Measurements from ENCODE around the gene PCSK1N.

Gene PCSK1N

GRCh38 chrX:48787505-48788443, 47.6 kb downstream of the PCSK1N start:
- no peak for DNase-seq

DNA sequence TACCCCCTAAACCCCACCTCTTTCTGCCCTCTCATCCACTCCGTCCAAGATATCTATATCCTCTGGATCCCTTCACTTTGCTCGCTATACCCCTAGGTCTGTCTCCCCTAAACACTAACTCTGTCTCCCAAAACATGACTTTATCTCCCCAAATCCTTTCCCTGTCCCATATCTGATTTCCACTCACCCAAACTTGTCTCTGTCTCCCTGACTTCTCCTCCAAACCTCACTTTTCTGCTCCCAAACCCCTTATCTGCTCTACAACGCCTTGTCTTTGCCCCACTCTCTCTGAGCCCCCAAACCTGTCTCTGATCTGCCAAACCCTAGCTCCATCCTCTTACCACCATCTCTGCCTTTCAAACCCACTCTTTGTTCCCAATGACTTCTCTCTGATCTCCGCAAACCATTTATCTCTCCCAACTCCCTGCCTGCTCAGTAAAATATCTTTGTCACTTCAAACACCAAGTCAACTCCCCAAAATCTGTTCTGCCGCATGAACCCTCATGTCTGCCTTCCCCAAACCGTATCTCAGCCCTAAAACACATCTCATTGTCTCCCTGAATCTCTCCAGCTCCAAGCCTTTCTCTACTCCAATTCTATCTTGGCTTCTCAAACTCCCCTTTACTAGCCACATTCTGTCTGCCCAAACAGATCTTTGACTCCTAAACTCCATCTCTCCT, 48.4 kb downstream of the PCSK1N start:
- DNase-seq: no peak

GRCh38 chrX:48786341-48786800, 49.0 kb downstream of the PCSK1N start, which contains the start of gene GATA1:
Gene GATA1, plus strand, starts transcription at chrX:48786590. Its CDS starts 4,520 bp downstream, at chrX:48791110.
- no peak for DNase-seq

DNA sequence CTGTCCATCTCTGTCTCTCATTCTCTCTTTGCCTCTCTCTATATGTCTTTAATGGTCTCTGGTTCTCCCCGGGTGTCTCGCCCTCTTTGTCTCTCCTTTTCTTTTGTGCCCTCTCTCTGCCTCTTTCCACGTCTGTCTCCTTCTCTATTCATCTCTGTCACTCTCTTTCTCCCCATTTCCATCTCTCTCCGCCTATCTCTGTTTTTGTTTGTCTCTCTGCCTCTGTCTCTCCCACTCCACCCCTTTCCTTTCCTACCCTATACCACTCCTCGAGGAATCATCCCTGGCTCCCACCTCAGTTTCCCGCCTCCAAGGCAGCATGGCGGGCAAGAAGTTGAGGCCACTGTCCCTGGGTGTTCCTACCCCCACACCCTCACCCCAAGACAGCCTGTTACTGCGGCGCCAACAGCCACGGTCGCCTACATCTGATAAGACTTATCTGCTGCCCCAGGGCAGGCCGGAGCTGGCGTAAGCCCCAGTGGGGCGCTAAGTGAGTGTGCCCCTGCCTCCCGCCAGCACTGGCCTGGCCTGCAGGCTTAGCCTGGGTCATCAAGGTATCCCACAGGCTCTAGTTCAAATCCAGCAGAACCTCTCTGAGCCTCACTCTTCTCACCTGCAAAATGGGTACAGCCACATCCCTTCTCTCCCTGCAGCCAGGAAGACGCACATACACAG, 49.7 kb downstream of the PCSK1N start:
- no peak for DNase-seq

DNA sequence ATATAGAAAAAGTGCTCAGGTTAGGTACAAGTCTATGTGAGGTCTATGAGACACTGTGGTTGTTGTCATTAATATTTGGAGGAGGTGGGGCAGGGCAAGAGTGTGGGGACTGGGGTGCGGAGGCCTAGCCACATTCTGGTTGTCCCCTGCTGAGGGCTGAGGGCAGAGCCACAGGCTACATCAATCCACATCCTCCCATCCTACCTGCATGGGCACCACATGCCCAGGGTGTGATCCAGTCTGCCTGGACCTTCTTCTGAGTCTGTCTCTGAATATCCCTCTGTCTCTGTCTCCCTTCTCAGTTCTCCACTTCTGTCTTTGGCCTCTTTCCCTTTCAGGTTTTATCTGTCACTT, 50.2 kb downstream of the PCSK1N start:
- DNase-seq: no peak

DNA sequence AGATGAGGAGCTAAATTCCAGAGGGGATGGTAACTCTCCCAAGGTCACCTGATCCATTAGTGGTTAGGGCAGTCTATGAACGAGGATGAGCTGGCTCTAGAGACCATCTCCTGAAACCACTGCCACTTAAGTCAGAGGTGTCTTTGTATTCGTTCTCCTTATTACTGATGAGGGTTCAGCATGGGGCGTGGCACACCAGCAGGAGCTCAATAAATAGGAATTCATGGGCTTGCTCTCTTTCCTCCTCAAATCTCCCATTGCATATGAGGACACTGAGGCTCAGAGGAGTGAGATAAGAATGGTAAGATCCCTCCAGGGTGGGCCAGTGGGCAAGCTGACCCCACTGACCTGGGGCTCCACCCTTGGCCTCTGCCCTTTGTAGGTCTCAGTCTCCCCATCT, 50.7 kb downstream of the PCSK1N start:
- DNase-seq: no peak

DNA sequence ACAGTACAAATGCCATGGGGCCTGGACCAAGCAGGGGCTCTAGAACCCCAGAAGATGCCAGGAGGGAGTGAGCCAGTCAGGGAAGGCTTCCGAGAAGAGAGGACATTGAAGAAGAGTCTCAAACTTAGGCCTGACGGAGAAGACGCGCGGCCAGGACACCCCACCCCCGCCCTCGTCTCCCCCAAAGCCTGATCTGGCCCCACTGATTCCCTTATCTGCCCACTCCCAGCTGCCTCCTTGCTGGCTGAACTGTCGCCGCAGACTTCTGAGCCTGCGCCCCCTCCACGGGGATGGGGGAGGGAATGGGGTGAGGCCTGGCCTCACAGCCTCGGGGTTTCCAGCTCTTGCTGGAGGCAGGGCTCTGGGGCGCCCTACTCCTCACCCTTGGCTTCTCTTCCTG, 52.6 kb downstream of the PCSK1N start:
- no peak for DNase-seq

- DNase-seq: no peak
Observed at GRCh38 chrX:48782216-48782615, 53.2 kb downstream of the PCSK1N start.

DNA sequence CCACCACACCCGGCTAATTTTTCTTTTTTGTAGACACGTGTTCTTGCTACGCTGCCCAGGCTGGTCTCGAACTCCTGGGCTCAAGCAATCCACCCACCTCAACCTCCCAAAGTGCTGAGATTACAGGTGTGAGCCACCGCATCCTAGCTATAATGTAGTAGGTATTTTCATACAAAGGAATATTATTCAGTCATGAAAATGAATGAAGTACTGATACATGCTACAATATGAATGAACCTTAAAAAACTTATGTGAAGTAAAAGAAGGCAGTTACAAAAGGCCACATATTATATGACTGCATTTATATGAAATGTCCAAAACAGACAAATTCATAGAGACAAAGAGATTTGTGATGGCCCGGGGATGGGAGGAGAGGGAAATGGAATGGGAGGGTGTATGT, 53.7 kb downstream of the PCSK1N start:
- no peak for DNase-seq

Data from left hindlimb (tissue), 1 donor.